Measurements from ENCODE around the gene PROZ.

Gene PROZ

GRCh38 chr13:113219256-113219940 lies 61.0 kb downstream of the PROZ start:
- DNase-seq (ENCODE audit: low read depth), result no peak
- H3K4me3 ChIP-seq (ENCODE audit: low read depth, low read length), result no peak overlapping the region
- TF ChIP-seq CTCF (conservative IDR thresholded peaks at IDR 0.05; ENCODE audit: low read depth, low read length), result no peak

GRCh38 chr13:113220141-113220598 lies 61.7 kb downstream of the PROZ start:
- H3K4me3 ChIP-seq (ENCODE audit: low read depth, low read length), result no peak overlapping the region
- peak; percentile 48 for DNase-seq (ENCODE audit: low read depth)
- no peak for TF ChIP-seq CTCF (conservative IDR thresholded peaks at IDR 0.05; ENCODE audit: low read depth, low read length)

- no peak overlapping the region for H3K4me3 ChIP-seq (ENCODE audit: low read depth, low read length)
- peak; percentile 61 for TF ChIP-seq CTCF (conservative IDR thresholded peaks at IDR 0.05; ENCODE audit: low read depth, low read length)
- peak; percentile 48 for DNase-seq (ENCODE audit: low read depth)
Observed at GRCh38 chr13:113220877-113221276, 62.4 kb downstream of the PROZ start.
